T-helper 2 cell treated with Interferon-gamma antibody and Interleukin-4, amounts not matched to agents 100 ng/mL and 5 ng/mL, for 36 hours (primary cell): ENCODE measurements around the gene HDAC4. TPM values are rescaled to one million over a fixed set of nuclear protein-coding genes. Genes with fewer than 3 reads are reported as not detected.

Experiments used
- intact Hi-C: fragments of 100-400 bp; cut with micrococcal nuclease; formaldehyde crosslinking; loops from one replicate; pipeline ENCODE4 v1.15.1; 2023
- total RNA-seq: library from RNA; stranded (reverse); gene quantifications from 2 replicates; pipeline ENCODE4 v1.2.3, GENCODE V29; 2022

Gene HDAC4
- total RNA-seq, 1 donor from 2014 or later: 52.0 TPM

DNA sequence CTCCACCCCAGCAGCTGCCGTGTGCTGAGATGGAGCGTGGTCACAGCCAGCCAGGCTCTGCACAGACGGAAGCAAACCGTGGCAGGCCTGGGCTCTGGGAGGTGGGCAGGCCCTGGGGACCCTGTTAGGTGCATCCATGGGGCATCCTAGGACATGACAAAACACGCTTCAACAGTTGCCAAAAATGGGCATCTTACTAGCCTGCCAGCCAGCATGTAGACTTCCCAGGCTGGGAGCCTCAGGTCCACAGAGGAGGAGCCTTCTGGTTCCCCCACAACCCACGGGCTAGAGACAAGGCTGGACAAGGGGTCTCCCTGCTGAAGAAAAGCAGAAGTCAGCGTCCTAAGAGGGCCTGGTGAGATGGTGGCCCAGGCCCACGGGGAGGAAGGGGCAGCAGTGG is 139.5 kb downstream of the HDAC4 start:
- intact Hi-C loops: loop anchor here (10.0 kb wide), 1 partner anchor 1303 kb away; the partner anchor contains the start of genes DUSP28 and RNPEPL1

DNA sequence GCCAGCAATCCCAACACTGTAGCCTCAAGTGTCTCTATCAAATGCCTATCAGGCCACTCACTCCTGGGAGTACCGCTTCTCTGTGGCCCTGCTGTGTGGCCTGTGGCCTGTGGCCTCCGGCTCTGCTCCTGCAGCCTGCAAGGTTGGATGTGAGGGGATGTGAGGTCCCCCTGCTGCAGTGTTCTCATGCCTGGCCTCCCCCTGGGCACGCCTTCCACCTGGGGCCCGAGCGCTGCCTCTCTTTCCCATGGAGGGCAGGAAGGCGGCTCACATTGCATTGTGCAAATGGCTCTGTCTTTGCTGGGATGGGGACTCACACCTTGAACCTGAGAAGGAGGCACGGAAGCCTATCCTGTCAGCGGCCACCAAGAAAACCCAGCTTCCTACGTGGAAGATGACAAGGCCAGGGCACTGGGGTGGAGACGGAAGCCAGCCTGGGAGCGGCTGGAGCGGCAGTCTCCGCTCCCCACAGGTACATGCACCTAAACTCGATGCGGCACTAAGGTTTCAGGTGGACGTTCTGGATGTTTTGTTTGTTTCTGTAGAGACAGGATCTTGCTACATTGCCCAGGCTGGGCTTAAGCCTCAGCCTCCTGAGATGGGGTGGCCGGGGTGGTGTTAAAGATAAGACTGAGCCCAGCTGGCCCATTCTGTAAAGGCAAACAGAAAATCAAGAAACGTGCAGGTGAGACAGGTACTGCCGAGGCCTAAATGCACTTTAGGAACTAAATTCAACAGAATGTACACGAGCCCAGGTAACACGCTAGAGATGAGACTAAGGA is 140.1 kb downstream of the HDAC4 start:
- intact Hi-C loops: loop anchor here (10.0 kb wide), 1 partner anchor 1304 kb away; the partner anchor contains the start of genes DUSP28 and RNPEPL1

DNA sequence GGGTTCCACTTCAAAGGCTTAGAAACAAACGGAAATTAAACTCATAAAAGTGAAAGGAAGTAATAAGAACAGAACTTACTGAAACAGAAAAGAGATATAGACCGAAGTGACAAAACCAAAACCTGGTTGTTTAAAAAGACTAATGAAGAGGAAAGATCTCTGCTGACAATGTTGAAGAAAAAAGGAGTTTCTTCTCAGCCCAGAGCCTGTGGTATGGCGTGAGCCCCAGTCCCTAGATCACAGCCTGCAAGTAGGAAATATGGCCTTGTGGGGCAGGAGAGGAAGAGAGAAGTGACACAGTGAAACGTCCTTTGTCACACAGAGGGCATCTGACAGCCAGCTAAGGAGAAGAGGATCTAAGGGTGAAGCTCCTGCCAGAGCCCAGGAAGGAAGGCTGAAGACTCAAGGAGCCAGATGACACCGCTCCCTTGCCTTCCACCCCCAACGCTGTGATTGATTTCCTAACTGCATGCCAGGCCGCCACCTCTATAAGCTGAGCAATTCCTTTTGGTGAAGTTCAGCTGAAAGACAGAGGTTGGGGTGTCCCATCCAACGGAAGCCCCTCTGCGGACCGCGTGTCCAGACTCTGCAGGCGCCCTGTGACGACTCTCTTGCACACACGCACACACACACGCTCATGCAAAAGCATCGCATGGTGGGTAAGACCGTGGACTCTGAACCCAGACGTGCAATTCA is 141.1 kb downstream of the HDAC4 start:
- intact Hi-C loops: loop anchor here (2.0 to 10.0 kb wide), 2 partner anchors 15 to 1305 kb away; partner anchors contain the start of genes DUSP28 and RNPEPL1

DNA sequence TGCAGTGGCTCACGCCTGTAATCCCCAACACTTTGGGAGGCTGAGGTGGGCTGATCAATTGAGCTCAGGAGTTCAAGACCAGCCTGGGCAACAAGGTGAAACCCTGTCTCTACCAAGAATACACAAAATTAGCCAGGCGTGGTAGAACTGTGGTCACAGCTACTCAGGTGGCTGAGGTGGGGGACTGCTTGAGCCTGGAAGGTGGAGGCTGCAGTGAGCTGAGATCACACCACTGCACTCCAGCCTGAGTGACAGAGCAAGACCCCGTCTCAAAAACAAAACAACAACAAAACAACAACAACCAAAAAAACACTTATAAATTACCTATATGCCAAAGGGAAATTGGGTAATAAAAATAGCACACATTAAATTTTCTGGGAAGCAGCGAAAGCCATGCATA is 141.6 kb downstream of the HDAC4 start:
- intact Hi-C loops: loop anchor here (2.0 kb wide), 1 partner anchor 16 kb away; no protein-coding TSS in a partner anchor

DNA sequence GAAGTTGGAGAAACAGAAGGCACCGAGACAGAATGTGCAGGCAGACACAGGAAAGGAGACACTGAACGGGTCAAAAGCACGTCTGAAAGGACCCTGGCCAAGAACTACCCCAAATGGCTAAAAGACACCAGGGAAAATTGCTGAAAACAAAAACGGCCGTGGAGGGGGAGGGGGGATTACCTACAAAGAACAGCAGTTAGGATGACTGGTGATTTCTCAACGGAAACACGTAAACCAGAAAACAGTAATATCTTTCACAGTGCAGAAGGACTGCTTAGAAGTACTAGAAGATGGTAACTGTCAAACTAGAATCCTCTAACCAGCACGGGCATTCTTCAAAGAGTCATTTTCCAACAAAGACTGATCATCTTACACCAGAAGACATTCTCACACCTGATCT is 142.6 kb downstream of the HDAC4 start:
- intact Hi-C loops: loop anchor here (2.0 kb wide), 1 partner anchor 17 kb away; no protein-coding TSS in a partner anchor

DNA sequence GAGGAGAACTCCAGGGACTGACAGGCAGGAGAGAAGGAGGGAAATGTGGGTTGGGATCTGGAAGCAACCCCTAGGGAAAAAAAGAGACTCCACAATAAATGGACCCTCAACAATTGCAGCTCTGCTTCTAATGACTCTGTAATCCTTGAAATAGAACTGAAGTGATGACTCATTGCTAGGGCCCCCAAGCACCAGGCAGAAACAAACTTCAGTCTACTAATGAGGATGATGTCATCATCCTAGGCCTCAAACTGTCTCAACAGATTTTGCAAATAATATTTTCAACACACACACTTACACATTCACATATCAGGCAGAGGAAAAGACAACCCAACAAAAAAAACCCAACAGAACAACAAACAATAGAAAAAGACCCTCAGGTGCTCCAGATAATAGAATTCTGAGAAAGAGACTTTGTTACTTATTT is 143.3 kb downstream of the HDAC4 start:
- intact Hi-C loops: no loop called here

DNA sequence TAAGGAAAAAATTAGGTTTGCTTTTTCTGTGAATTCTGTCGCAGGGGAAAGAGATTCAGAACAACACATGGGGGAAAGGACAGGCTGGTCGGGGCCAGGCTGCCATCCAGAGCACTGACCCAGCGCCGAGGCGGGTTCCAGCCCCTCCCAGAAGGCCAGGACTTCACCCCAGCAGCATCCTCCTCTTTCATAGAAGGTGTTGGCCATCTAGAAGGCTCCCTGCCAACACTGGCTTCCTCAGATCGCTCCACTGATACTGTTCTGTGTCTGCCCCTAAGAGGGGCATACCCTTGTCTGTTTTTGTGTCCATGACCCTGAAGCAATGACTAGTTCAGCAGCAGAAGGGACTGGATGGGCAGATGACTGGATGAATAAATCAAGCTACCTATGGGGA is 144.5 kb downstream of the HDAC4 start:
- intact Hi-C loops: no loop called here

DNA sequence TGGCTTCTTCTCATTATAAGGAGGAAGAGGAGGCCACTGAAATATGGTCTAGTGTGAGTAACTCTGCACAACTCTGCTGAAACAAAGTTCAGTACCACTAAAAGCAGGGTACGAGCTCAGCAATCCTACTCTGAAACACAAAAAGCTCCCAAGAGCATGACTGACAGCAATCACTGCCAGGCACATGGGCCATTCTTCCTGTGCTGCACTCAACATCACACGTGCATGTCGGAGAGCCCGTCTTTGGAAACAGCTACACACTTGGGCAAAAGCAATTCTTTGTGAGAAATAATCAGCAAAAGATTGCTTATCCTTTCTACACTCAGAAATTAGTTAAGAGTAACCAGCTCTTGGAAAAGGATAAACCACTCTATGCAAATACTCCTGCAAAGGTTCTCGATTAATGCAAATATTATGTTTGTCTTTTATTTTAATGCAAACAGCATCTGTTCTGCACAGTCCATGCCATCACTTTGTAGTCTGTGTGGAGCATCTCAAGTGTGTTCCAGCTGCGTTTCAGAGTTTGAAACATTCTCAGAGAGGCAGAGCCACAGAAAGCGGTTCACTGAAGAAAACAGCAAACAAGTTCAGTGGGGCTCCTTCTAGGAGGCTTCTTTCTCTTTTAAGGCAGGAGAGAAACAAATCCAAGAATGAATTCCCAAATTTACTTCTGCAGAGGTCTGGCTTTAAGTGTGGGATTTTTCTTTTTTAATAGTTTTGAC is 145.0 kb downstream of the HDAC4 start:
- intact Hi-C loops: no loop called here

DNA sequence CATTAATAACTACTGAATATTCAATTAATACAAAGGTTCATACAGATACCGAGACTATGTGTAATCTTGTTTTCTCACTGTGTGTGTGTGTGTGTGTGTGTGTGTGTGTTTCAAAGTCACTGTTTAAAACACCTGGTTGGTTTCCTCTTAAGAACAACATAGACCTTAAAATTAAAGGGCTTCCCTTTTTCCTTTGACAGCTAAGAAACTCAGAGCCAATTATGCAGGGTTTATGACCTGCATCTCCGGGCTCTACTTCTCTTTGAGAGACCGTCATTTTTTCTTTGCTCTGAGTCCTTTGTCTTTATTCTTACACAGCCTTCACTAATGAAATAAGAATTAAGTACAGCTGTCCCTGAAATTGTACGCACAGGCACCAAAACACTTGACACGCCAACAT is 145.6 kb downstream of the HDAC4 start:
- intact Hi-C loops: no loop called here

DNA sequence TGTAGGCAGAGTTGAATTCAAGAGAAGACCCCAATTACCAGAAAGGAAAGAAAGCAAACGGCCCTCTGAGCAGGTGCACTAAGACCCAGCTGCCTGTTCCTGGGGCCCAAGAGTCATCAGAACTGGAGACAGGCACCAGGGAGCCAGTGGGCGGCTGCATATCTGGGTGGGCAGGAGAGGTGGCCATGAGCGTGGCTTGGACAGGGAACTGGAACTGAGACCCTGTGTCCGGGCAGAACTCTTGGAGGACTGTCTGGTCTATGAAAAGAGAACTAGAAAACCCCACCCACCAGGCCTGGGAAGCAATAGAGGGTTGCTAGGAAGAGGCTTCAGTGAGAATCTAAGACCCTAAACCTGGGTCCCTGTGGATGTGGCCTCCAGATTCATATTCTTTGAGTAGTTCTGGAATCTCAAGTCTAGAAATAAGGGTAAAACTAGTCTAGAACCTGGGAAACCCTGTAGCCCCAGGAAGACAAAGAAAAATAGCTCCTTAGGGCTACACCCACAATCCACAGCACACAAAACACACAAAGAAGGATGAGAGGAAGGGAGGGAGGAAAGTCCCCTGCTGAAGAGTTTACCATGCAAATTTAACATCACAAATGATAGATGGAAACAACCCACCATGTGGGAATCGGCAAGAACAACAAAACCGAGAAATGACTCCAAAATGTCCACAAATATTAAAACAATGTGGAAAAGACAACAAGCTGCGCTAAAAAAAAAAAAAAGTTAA is 147.0 kb downstream of the HDAC4 start:
- intact Hi-C loops: no loop called here

DNA sequence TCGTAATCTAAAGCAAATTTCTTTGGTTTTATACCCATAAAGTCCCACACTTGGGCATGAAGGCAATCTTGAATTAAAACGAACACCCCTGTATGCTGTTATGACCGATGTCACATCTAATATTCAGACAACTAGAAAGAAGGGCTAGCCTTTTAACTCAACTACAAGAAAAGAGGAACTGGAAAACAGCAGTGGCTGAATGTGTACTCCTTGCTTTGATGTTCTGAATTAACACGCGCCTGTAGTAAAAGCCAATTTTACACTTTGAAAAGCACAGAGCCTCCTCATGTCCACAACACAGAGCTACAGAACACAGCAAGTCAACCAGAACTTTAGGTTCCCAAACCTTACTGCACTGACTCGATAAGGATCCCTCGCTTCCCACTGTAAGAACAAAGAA is 147.6 kb downstream of the HDAC4 start:
- intact Hi-C loops: no loop called here

DNA sequence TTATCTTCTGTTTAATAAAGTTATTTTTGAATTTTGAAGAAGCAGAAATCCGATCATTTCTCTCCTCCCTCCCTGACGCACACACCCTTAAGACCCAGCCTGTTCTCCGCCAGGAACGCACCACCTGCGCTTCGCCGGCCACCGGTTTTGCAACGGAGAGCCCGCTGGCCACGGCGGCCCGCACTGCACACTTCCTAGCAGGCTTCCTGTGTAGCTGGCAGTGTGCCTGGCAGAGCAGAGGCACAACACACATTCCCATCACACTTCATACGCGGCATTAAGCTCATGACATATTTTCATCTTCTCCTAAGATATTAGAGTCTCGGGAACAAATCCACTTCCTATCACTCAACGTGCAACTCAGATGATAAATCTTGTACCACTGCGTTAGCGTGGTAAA is 148.0 kb downstream of the HDAC4 start:
- intact Hi-C loops: no loop called here

DNA sequence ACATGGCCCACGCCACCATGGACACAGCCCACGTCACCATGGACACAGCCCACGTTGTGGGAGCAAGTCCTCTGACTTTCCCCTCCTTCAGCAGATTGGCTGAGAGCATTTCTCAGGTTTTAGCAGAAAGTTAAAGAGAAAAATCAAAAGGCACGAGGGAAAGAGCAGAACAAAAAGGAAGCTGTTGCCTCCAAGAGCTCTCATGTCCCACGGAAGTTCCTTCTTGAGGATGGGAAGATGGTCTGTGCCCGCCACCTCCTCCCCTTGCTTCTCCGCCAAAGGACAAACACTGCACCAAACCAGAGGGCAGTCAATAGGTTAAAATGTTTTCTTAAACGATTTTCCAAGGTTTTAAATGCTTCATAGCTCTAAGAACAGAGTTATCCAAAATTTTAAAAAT is 148.4 kb downstream of the HDAC4 start:
- intact Hi-C loops: no loop called here

DNA sequence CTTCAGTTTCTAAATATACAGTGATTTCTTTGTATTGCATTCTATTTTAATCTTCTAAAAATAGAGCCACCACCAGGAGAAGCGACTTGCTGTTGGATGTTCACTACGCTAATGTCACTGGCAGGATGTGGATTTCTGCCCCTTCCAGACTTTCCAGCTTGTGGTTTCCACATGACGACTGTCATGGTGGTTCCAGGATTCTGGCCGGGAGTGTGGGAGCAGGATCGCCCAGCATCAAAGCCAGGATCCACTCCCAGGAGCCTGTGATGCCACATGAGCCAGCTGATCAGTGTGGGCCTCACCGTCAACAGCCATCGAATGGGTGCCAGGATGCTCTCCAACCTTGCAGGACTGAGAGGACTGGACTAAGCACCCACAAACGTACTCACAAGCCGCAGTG is 148.8 kb downstream of the HDAC4 start:
- intact Hi-C loops: no loop called here

DNA sequence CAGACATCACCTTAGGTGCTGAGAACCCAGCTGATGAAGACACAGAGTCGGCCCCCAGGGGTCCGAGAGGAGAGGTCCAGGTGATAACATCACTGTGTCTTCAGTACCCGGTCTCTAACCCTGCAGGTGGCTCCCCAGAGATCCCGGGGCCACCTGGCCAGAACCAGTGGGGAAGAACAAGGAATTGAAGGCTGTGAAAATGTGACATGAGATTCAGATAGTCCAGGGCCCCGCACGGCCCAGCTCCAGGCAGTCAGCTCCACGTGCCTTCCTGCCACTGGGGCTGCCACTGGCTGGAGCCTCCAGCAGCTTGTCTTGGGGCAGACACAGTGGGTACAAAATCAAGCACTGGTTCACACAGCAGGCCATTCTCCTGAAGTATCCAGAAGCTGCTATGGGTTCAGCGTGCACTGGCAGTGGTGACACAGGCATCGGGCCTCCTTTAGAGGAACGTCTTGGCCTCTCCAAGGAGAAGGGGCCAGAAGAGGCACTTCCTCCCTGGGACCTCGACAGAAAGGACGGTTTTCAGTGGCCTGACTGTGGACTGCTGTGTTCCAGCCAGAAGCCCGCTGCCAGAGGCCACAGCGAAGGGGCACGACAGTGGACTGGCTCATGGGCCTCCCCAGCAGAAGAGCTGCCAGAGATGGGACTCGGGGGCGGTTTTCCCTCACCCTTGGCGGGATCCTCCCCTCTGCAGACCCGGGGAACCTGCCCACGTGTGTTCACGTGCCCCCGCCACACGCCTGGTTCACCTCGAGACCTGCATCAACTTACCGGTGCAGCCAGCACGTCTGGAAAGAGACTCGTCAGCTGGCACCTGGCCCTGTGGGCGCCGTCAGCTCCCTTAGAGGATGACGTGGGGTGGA is 150.4 kb downstream of the HDAC4 start:
- intact Hi-C loops: no loop called here

DNA sequence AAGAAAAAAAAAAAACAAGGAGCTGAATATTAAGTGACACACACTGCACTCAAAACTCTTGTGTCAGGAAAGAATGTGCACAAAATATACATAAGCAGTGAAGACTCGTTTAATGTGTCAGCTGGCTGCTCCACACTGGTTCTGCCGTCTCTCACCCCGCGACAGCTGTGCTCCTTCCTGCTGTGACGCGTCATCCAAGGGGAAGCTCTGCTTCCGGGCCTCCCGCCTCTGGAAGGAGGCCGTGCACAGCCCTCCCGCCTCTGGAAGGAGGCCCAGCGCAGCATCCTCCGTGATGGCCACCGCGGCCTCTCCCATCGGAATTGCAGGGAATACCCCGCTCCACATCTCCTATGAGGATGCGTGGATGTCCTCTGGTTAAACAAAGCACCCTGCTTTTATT is 151.0 kb downstream of the HDAC4 start:
- intact Hi-C loops: no loop called here

DNA sequence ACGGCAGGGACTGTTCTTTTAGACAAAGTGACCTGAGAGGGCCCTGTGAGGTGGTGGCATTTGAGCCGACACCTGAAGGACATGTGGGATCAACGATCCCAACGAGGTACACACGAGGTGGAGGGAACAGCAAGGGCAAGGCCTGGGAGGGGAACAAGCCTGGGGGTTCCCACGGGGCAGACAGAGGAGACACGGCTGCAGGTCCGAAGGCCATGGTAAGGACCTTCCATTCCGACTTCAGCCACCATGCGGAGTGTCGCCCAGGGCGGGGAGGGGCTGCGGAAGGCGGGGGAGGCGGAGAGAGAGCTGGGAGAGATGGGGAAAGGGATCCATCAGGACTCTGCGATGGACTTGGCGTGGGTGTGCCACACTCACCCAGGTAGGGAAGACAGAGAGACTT is 151.8 kb downstream of the HDAC4 start:
- intact Hi-C loops: no loop called here

DNA sequence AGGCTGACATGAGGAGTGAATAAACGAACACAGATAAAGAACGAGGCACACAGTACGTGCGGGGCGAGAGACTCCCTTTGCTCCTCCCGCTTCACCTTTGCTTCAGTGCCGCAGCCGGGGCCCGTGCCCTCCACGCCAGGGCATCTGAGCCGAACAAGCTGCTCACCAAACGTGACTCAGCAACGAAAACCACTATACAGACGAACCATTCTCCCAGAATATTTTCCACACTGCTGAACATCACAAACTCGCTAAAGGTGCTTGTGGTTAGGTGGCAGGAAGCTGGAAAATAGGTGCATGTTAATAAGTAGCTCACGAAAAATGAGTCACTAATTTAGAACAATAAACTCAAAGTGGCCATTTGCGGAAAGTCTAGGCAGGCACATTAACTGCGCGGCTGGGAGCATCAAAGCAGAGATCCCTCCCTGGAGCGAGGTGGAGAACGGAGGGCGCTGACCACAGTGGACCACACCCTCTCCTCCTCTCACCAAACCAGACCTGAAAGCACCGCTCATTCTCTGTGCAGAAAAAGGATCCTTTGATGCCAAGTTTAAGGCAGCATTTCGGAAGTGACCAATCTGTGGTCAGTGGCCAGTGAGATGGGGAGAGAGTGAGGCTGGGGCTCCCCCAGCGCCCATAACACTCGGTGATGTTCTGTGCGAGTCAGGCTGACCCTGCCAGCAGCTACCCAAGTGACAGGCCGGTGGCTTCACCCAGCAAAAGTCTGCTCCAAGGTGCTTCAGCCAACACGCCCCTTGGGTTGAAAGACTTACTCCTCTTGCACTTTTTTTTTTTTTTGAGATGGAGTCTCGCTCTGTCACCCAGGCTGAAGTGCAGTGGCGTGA is 153.2 kb downstream of the HDAC4 start:
- intact Hi-C loops: no loop called here

DNA sequence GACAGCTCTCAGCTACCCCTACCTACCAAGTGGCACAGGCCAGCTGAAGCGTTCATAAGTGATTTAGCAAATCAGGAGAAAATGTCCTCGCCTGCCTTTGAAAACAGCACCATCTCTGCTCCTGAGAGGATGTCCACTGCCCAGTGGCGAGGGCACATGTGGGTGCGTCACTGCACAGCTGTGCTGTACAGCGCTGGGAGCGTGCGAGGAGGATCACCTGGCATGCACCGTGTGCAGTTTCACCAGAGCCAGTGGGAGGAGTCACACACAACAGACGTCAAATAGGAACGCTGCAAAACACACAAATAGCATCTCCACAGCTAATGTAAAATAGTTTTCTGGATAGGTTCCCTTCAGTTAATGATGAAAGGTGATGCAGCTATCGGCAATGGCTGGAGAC is 154.1 kb downstream of the HDAC4 start:
- intact Hi-C loops: no loop called here
